ENCODE results near the gene CLCN6. TPM values are rescaled to one million over a fixed set of nuclear protein-coding genes. Genes with fewer than 3 reads are reported as not detected.

Gene CLCN6
- total RNA-seq, 4 donors from 2014 or later = 12.8 to 23.8 (median 18.3) TPM

DNA sequence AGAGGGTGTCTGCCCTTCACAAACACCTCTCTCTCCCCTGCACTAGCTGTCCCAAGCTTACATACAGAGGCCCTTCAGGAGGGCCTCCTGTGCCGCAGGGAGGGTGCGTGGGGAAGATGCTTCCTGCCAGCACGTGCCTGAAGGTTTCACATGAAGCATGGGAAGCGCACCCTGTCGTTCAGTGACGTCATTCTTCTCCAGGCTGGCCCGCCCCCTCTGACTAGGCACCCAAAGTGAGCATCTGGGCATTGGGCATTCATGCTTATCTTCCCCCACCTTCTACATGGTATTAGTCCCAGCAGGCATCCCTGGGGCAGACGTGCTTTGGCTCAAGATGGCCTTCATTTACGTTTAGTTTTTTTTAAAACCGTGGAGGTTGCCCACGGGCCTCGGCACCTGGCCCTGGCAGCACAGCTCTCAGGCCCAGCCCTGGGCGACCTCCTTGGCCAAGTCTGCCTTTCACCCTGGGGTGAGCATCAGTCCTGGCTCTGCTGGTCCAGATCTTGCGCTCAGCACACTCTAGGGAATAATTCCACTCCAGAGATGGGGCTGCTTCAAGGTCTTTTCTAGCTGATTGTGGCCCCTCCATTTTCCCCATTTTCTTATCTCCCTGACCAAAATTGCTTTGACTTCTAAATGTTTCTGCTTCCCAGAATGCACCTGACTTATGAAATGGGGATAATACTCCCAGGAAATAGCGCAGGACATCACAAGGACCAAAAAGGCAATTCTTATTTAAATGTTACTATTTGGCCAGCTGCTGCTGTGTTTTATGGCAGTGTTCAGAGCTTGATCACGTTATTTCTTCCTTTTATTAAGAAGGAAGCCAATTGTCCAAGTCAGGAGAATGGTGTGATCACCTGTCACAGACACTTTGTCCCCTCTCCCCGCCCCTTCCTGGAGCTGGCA lies 35.5 kb downstream of the CLCN6 start:
- Histone ChIP-seq H3K9me3 (no peaks in the 10 kb centered on the region), H3K4me3 (no peak overlapping the region), H3K27ac (no peak overlapping the region), H3K4me1 (peaks cover 0 to 6% (median 0%) of the 10 kb centered on the region in 3 donors), H3K27me3 (no peaks in the 10 kb centered on the region), H3K36me3 (peaks cover 0 to 97% of the 10 kb centered on the region in 2 donors)
- no peak for ATAC-seq
- no peak for TF ChIP-seq POLR2AphosphoS5 (IDR thresholded peaks at IDR 0.05)
- TF ChIP-seq EP300 (IDR thresholded peaks at IDR 0.05) = no peak
- no peak for TF ChIP-seq POLR2A (IDR thresholded peaks at IDR 0.05)
- TF ChIP-seq, protein P1, sequence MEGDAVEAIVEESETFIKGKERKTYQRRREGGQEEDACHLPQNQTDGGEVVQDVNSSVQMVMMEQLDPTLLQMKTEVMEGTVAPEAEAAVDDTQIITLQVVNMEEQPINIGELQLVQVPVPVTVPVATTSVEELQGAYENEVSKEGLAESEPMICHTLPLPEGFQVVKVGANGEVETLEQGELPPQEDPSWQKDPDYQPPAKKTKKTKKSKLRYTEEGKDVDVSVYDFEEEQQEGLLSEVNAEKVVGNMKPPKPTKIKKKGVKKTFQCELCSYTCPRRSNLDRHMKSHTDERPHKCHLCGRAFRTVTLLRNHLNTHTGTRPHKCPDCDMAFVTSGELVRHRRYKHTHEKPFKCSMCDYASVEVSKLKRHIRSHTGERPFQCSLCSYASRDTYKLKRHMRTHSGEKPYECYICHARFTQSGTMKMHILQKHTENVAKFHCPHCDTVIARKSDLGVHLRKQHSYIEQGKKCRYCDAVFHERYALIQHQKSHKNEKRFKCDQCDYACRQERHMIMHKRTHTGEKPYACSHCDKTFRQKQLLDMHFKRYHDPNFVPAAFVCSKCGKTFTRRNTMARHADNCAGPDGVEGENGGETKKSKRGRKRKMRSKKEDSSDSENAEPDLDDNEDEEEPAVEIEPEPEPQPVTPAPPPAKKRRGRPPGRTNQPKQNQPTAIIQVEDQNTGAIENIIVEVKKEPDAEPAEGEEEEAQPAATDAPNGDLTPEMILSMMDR (IDR thresholded peaks at IDR 0.05) = no peak
- 62 to 71% methylated on average over 5 to 16 of the region's 17 CpGs for WGBS, 2 donors (ENCODE audit: low coverage in 1 of 2)

DNA sequence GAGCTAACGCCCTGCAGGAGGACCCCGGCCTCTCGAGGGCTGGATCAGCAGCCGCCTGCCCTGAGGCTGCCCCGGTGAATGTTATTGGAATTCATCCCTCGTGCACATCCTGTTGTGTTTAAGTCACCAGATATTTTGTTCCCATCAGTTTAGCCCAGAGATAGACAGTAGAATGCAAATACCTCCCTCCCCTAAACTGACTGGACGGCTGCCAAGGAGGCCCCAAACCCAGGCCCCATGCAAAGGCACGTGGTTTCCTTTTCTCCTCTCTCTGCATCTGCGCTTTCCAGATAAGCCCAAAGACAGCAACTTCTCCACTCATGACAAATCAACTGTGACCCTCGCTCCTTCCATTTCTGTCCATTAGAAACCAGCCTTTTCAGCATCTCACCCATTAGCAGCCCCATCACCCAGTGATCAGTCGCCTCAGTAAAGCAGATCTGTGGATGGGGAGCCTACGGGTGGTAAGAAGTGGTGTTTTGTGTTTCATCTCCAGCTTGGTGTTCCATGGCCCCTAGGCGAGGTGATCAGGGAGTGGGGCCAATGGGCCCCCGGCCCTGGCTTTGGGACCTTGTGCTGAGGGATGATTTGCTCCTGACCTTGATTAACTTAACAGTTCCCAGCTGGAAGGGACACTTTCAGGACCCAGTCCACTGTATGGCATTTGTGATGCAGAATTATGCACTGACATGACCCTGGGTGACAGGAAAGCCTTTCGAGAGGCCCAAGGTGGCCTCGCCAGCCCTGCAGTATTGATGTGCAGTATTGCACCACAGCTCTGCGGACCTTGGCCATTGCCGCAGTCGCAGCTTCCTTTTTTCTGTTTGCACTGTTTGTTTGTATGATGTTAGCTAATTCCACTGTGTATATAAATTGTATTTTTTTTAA lies 36.4 kb downstream of the CLCN6 start:
- H3K9me3 ChIP-seq = no peaks in the 10 kb centered on the region
- 43 to 52% methylated on average over 7 to 10 of the region's 19 CpGs for WGBS, 2 donors (ENCODE audit: low coverage in 1 of 2)
- ATAC-seq = no peak
- TF ChIP-seq, protein P1 (IDR thresholded peaks at IDR 0.05) = no peak
- TF ChIP-seq POLR2AphosphoS5 (IDR thresholded peaks at IDR 0.05) (no peak), POLR2A (IDR thresholded peaks at IDR 0.05) (no peak), EP300 (IDR thresholded peaks at IDR 0.05) (no peak)
- H3K36me3 ChIP-seq = peaks cover 0 to 97% of the 10 kb centered on the region in 2 donors
- H3K4me1 ChIP-seq = peaks cover 0 to 6% (median 0%) of the 10 kb centered on the region in 3 donors
- H3K4me3 ChIP-seq = no peak overlapping the region
- no peak overlapping the region for H3K27ac ChIP-seq
- no peaks in the 10 kb centered on the region for H3K27me3 ChIP-seq

DNA sequence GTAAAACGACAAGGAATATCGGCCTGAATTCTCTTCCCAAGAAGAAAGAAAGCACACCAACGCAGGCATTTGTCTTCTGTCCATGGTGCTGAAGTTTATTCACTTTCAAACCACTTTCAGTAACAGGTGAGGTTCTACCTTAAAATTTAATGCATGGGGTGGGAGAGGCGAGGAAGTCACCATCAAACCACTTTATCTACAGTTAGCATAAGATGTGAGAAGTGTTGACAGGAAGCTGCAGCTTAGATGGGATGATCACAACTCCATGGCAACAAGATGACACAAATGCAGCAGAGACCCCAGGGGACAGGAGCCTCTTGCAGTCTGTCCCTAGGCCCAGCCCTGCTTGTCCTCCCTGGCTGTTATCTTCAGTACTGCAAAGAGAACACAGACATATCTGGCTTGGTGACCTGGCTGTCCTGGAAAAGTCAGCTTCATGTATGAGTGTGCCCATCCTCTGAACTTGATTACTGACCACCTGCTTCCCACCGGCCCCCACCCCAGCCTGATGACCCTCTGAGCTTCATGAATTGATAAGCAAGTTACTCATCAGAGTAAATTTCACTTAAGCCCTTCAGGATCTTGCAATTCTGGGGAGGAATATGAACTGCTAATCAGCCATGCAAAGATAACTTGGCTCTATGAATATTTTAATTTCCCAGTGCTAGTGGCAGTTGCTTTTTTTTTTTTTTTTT lies 39.8 kb downstream of the CLCN6 start:
- Histone ChIP-seq H3K9me3 (no peaks in the 10 kb centered on the region), H3K27ac (no peak overlapping the region), H3K27me3 (no peaks in the 10 kb centered on the region), H3K4me1 (no peaks in the 10 kb centered on the region), H3K4me3 (no peak overlapping the region), H3K36me3 (peaks cover 0 to 69% of the 10 kb centered on the region in 2 donors)
- TF ChIP-seq EP300 (IDR thresholded peaks at IDR 0.05) (no peak), POLR2AphosphoS5 (IDR thresholded peaks at IDR 0.05) (no peak), POLR2A (IDR thresholded peaks at IDR 0.05) (no peak)
- TF ChIP-seq, protein P1 (IDR thresholded peaks at IDR 0.05) = no peak
- 47 to 52% methylated on average over 5 of the region's 5 CpGs for WGBS, 2 donors (ENCODE audit: low coverage in 1 of 2)
- no peak for ATAC-seq

DNA sequence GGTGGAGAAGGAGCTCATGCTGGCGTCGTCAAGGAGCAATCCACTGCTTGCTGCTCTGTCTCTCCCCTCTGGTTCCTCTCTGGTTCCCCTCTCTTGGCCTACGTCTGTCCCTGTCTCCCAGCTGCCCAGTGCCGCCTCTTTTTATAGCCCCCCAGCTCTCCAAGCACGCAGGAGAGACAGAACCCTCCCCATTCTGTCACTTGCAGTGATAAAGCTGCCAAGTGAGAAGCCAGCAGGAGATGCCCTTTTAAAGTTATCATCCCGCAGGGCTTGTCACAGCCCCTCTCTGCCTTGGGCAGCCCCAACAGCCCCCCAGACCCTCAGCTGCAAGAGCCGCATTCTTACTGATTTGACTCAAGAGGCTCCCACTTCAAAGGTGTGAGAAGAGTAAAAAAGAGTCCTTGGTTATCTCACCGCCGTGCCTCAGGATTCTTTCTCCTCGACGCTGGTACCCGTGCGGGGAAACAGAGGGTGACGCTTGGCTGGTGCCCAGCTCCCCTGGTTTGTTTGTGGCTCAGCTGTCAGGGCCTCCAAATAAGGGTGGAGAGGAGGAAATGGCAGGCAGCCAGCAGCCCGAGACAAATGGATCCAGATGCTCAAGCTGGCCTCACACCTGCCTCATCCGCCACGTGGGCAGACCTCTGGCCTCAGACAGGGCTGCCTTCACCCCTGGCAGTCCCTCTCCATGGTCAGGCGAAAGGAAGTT lies 41.8 kb downstream of the CLCN6 start, which contains the start of gene NPPA:
TSS of gene NPPA (minus strand) at position 117 of the 706 bp plus-strand sequence. CDS start at position 18, 99 bp downstream.
- Histone ChIP-seq H3K27ac (no peak within 1 kb of the TSS), H3K27me3 (peaks cover 7% of the 10 kb centered on the region), H3K4me1 (no peaks in the 10 kb centered on the region), H3K36me3 (peaks cover 0 to 49% of the 10 kb centered on the region in 2 donors), H3K4me3 (no peak within 1 kb of the TSS), H3K9me3 (no peaks in the 10 kb centered on the region)
- 52 to 61% methylated on average over 5 to 12 of the region's 18 CpGs for whole genome bisulfite sequencing, 2 donors (ENCODE audit: low coverage in 1 of 2)
- TF ChIP-seq POLR2A (IDR thresholded peaks at IDR 0.05) (no peak), EP300 (IDR thresholded peaks at IDR 0.05) (no peak), POLR2AphosphoS5 (IDR thresholded peaks at IDR 0.05) (no peak)
- TF ChIP-seq, protein P1 (IDR thresholded peaks at IDR 0.05) = no peak
- no peak for ATAC-seq
